GM21360 (cell line): ENCODE data around the gene GAL3ST3.
"Not testable (repeated sequence)": the region's sequence is repeated elsewhere in the genome, so short reads cannot be mapped to it uniquely, and the experiment has no call there.

Experiments used
- ATAC-seq: cut with Tn5 transposase; IDR thresholded peaks from one replicate; pipeline ENCODE4 v1.9.1; 2021; ENCODE audit warnings: mild to moderate bottlenecking, moderate library complexity; ENCODE audit not compliant: unreplicated experiment

Gene GAL3ST3, protein sequence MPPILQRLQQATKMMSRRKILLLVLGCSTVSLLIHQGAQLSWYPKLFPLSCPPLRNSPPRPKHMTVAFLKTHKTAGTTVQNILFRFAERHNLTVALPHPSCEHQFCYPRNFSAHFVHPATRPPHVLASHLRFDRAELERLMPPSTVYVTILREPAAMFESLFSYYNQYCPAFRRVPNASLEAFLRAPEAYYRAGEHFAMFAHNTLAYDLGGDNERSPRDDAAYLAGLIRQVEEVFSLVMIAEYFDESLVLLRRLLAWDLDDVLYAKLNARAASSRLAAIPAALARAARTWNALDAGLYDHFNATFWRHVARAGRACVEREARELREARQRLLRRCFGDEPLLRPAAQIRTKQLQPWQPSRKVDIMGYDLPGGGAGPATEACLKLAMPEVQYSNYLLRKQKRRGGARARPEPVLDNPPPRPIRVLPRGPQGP

DNA sequence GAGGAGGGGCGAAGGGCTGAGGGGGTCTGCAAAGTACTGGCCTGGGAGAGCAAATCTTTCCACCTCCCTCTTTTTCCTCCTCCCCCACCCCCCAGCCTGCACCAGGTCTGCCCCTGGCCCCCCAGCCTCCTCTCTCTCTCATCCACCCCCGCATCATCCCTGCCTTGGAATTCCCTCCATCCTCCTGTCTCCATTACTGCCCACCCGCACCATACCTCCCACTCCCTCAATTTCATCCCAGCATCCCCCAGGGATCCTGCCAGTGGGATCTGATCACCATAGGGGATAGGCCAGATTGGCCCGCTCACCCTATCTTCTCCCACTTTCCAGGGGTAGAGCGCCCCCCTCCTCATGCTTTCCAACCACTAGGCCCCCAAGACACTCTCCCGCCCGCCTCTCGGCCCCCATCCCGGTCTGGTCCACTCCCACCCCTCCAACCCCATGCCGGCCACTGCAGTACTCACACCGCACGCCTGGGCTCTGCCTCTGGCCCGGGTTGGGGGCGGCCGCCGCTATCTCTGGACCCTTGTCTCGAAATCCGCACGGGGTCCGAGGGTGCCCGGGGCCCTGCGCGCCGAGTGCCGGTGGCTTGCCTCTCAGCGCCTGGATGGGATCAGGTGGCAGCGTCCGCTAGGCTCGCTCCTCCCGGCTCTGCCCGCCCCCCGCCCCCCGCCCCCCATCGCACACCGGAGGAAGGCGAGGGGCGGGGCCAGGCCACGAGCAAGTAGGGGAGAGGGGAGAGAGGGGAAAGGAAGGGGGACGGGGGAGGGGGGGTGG is at the start of gene GAL3ST3:
GAL3ST3 (minus strand) TSS at position 615 of the 777 bp plus-strand sequence. CDS start 3,746 bp downstream, outside the sequence.
- no peak for ATAC-seq

DNA sequence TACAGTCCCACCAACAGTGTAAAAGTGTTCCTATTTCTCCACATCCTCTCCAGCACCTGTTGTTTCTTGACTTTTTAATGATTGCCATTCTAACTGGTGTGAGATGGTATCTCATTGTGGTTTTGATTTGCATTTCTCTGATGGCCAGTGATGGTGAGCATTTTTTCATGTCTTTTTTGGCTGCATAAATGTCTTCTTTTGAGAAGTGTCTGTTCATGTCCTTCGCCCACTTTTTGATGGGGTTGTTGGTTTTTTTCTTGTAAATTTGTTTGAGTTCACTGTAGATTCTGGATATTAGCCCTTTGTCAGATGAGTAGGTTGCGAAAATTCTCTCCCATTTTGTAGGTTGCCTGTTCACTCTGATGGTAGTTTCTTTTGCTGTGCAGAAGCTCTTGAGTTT is 43.2 kb upstream of the GAL3ST3 start:
- ATAC-seq = not testable (repeated sequence)

DNA sequence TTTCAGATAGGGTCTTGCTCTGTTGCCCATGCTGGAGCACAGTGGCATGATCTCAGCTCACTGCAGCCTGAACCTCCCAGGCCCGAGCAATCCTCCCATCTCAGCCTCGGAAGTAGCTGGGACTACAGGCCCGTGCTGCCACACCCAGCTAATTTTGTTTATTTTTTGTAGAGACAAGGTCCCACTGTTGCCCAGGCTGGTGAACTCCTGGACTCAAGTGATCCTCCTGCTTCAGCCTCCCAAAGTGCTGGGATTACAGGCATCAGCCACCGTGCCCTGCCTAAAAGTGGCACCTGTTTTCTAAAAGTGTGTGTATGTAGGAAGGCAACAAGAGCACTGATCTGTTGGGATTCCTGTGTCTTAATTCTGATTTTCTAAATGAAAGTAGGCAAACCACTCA is 41.3 kb upstream of the GAL3ST3 start:
- no peak for ATAC-seq

DNA sequence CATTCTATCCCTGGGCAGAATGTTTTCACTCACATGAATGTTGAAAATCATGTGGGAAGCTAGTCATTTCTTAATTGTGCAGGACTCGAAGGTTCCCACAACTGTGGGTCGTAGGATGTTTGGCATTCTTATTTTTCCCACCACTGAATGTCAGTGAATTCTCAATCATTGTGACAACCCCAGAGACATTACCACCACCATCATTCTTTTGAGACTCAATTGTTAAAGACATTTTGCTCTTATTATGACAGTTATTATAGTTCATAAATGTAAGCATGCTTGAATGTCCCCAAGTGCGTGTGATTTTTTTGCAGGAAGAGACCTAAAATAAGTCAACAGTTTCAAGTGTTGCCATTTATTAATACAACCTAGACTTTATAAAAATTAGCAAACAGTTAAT is 40.1 kb upstream of the GAL3ST3 start:
- no peak for ATAC-seq

DNA sequence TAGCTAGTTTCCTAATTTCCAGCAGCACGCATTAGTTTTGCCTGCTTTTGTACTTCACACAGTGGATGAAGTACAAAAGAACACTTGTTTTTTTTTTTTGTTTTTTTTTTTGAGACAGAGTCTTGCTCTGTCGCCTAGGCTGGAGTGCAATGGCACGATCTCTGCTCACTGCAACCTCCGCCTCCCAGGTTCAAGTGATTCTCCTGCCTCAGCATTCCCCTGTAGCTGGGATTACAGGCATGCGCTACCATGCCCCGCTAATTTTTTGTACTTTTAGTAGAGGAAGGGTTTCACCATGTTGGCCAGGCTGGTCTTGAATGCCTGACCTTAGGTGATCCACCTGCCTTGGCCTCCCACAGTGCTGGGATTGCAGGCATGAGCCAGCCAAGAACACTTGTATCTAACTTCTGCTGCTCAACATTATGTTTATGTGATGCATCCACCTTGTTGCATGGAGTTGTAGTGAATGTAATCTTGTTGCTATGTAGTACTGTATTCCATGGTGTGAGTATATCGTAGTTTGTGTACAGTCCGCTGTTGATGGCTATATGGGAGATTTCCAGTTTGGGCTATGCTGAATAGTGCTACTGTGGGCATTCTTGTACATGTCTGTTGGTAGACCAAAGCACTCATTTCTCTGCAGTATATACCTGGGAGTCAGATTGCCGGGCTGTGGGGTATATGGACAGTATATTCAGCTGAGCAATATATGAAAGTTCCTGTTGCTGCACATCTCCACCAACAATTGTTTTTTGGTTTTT is 38.4 kb upstream of the GAL3ST3 start:
- ATAC-seq = no peak

DNA sequence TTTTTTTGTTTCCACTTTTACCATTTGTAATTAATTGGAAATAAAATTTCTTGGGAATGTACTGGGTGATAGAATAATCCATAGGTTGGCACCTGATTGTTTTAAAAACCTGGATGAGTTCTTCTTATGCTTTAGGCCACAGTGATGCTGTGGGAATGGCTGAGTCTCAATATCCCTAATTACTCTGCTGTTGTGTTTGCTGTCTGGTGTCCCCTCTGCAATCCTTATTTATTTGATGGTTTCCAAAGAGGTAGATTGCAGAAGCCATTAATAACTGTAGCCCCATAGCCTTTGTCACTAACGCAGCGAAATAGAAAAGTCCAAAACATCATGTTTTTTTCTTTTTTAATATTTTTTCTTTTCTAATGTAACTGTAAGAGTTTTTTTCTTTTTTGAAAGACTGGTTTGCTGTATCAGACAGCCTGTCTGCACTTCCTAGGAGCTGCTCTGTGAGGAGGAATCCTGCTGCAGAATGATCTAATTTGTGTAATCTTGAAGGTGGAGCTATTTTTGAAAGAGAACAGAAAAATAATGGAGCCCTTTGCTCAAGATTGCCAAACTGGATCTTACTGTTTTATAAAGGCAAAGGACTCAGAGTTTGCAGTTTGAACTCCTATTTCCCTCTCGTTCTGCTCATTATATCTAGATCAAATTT is 36.0 kb upstream of the GAL3ST3 start:
- no peak for ATAC-seq

DNA sequence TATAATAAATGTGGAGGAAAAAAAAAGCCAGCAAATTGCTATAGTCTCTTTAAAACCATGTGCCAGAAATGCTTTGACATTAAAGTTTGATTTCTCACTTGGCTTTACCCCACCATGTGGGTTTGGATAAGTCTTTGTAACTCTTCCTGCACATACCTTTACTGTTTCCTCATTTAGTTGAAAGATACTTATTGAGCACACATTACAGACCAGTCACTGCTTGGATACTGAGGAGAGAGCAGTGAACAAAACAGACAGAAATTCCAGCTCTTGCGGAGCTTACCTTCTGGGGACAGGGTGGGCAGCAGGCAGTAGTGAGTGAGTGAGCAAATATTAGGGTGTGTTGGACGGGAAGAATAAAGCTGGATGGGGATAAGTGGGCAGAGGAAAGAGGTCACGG is 34.8 kb upstream of the GAL3ST3 start:
- ATAC-seq = no peak

DNA sequence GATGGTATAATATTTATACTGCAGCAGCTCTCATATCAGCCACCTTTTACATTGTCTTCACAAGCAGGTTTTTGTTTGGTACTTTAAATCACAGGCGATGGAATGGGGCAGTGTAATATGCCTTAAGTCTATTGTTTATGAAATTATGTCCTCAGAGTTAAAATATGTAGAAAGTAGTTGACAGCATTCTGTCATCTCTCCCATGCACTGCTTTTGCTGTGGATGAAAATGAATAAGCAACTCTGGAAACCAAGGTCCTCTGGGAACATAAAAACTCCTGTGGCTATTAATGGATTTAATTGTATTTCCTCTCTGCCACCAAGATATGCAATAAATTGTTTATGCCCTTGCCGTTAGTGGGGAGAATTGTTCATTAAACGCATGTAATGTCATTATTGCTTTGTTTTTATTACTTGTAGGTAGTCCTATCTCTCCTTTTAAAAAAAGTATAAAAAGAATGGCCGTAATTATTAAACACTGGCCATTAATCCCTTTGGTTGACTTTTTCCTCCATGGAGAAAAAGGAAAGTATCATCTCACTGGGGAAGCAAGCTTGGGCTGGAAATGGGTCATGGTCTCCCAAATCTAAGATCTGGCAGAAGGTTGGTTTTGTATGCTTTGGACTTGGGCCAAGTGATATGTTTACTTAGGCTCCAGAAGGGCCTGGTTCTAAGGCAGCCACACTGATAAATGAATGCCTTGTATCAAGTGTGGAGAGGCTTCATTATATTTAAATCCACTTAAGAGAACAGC is 34.2 kb upstream of the GAL3ST3 start:
- ATAC-seq = no peak

DNA sequence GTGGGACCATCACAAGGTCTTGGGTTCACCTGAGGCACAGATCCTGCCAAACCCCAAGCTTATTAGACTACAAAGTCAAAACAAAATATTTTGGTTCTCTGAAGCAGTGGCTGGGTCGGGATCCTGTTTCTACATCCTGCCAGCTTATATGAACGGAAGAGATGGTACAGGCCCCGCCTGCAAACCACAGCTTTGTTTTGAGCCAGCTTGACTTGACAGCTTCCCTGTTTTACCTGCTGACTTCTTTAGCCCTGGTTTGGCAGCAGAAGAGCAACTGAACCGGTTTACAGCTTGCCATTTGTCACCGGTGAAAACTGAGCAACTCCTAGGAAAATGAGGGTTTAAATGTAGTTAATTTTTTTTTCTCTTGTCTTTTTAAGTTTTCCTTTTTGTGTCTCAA is 32.5 kb upstream of the GAL3ST3 start:
- no peak for ATAC-seq

DNA sequence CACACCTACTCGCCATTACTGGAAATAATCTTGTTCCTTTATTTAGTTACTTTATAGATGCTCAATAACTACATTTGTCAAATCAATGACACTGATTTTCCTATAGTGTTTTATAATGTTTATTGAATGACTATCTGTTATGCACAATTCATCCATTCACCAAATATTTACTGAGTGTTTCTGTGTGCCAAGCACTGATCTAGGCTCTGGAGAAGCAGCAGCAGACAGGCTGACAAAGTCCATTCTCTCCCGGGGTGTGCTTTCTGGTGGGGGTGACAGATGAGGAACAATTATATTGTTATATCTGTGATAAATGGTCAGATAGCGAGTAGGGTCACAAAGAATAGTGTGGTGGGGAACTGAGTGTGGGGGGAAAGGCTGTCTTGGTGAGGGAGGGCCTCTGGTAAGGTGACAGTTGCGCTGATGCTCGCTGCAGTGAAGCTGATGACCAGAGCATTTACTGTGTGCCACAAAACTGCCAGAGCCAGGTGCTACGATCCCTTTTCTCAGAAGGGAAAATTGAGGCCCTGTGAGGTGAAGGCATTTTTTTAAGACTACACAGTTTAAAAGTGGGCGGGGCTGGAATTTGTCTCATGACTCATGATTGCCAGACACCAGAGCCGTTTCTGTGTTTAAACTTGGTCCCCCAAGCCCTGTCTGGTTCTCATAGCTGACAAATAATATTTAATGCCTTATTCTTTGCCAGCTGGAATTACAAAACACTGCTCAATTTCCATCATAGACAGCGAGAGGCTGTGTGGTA is 31.3 kb upstream of the GAL3ST3 start:
- ATAC-seq = no peak

DNA sequence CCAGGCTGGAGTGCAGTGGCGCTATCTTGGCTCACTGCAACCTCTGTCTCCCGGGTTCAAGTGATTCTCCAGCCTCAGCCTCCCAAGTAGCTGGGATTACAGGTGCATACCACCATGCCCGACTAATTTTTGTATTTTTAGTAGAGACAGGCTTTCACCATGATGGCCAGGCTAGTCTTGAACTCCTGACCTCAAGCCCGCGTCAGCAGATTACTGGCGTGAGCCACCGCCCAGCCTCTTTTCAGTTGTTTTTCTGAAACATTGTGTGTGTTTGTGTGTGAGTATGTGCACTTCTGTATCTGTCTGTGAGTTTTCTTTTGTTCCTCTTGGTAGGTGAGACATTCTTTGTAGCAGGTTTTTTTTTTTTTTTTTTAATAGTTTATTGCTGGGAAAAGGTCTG is 30.0 kb upstream of the GAL3ST3 start:
- ATAC-seq = not testable (repeated sequence)

DNA sequence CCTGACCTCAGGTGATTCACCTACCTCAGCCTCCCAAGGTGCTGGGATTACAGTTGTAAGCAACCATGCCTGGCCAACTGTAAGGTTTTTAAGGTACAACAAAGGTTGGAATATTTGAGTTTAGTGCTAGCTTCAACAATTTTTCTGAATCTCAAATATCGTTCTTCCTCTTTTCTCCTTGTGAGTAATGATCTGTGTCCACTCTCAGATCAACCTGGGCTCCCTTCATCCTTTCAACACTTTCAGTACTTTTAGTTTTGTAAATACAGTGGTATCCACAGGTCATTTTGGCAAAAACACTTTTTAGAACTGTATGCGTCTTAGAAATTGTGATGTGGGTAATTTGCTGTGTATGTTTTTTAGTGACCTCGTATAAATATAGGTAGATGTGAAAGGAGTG is 29.0 kb upstream of the GAL3ST3 start:
- ATAC-seq = no peak

DNA sequence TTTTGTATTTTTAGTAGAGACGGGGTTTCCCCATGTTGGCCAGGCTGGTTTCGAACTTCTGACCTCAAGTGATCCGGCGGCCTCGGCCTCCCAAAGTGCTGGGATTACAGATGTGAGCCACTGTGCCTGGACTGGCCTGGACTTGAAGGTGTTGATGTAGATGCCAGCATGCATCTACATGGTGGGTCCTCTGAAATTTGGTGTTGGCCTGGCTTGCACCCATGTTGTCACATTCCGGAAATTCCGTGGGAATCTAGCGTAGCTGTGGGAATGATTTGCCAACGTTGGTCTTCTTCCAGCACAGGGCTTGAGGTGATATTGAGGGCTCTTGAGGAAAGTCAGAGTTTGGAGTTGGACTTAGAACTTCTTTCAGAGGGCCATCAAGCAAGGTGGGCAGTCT is 27.6 kb upstream of the GAL3ST3 start:
- no peak for ATAC-seq

DNA sequence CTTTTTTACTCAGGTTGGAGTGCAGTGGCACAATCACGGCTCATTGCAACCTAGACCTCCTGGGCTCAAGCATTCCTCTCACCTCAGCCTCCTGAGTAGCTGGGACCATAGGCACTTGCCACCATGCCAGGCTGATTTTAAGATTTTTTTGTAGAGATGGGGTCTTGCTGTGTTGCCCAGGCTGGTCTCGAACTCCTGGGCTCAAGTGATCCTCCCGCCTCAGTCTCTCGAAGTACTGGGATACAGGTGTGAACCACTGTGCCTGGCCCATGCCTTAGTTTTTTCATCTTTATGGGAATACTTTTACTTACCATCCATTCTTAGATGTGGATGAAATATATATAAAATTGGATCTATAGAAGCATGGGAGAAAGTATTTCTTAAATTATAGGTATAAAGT is 26.3 kb upstream of the GAL3ST3 start:
- ATAC-seq = no peak

DNA sequence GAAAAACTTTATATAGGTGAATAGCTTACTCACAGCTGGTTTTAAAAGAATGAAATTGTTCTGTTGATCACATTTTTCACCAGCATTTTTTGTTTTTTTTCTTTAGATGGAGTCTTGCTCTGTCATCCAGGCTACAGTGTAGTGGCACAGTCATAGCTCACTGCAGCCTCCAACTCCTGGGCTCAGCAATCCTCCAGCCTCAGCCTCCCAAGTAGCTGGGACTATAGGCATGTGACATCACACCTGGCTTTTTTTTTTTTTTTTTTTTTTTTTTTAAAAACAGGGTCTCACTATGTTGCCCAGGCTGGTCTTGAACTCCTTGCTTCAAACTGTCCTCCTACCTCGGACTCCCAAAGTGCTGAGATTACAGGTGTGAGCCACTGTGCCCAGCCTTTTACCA is 24.7 kb upstream of the GAL3ST3 start:
- ATAC-seq = no peak

DNA sequence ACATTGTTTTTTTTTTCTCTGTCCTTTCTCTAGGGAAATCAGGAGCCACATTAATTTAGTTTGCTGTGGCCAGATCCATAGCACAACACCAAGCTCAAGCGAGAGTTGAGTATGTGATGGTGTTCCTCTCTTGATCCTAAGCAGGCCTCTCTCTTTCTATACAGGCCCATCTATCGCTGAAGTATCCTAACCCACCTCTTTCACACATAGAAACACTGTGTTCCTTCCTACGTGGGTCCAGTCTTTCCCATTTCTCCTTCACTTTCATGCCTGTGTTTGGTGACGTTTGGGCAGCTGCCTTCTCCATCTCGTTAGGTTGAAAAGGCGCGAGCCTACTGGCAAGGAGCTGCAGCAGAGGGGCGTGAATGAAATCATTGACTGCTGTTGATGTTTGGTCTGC is 23.6 kb upstream of the GAL3ST3 start:
- ATAC-seq = no peak

DNA sequence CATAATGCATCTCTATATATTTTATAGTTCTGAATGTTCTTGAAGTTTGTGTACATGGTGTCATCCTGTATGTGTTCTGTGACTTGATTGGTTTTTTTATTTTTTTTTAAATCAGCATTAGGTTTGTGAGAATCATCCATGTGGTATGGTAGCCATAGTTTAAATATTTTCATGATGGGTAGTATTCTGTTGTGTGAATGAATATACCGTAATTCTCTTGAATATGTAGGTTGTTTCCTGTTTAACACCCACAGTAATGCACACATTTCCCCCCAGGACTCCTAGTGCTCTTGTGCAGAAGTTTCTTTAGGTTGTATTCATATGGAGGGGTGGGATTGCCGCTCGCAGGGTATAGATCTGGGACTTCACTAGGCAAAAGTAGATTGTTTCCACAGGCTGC is 23.1 kb upstream of the GAL3ST3 start:
- ATAC-seq = no peak

DNA sequence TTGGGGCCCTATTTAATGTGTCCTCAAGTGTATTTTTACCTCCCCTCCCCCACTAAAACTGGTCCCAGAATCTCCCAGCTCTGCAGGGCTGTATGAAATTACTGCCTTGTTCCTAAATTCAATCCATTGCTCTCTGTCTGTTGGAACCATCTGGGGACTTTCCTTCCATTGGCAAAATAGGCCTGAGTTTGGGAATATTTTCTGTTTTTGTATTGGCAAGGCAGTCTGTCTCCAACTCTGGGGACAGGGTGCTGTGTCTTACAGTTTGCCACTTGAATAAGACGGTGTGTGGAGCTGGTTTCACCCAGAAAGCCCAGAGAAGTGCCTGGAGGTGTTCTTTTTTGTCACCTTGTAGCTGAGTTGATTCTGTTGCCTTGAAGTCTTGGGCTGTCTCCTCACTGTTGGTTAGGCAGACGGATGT is 22.4 kb upstream of the GAL3ST3 start:
- ATAC-seq = no peak

DNA sequence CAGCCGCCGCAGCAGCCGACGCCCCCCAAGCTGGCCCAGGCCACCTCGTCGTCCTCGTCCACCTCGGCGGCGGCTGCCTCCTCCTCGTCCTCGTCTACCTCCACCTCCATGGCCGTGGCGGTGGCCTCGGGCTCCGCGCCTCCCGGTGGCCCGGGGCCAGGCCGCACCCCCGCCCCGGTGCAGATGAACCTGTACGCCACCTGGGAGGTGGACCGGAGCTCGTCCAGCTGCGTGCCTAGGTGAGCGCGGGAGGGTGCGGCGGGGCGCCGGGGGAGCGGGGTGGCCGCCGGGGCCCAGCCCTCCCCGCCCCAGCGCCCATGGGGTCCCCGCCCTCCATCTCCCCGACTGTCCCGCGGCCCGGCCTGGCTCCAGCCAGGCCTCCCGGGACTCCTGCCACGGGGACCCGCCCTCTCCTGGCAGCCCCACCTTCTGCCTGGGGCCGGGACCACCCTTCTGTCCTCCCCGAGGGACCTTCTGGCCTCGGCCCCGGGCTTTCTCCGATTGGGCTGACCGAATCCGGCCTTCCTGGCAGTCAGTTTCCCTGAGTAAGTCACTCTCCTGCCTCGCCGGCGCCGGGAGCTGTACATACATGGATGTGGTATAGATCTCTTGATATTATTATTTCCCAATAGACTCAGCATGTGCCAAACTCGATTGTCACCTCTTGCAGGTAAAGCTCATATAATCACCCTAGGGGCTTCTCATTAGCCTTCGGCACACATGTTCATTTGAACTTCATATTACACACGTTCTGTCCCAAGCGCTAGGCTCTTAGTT is 21.8 kb upstream of the GAL3ST3 start:
- no peak for ATAC-seq
